Activated naive CD4-positive, alpha-beta T cell treated with anti-CD3 and anti-CD28 coated beads for 36 hours (primary cell): Measurements from ENCODE around the gene TMEM47. TPM values are rescaled to one million over a fixed set of nuclear protein-coding genes. Genes with fewer than 3 reads are reported as not detected.

Source experiments
- CTCF ChIA-PET: fragments of 350-600 bp; sonication (Branson Sonifier 250); formaldehyde crosslinking; loops from one replicate; lab custom pipeline; 2021; ENCODE audit warnings: antibody characterized with exemption; lab: Charles Lee
- DNase-seq: peaks from one replicate; pipeline ENCODE4 v3.0.0-alpha.2; 2020
- H3K27ac Mint-ChIP-seq: one replicate; pipeline ENCODE4 v1.8.0; 2021; ENCODE audit warnings: mild to moderate bottlenecking, mixed read lengths
- H3K27me3 Mint-ChIP-seq: one replicate; pipeline ENCODE4 v1.8.0; 2021; ENCODE audit warnings: low read depth, mixed read lengths
- H3K36me3 Mint-ChIP-seq: one replicate; pipeline ENCODE4 v1.8.0; 2021; ENCODE audit warnings: low read depth, mixed read lengths
- H3K4me1 Mint-ChIP-seq: one replicate; pipeline ENCODE4 v1.8.0; 2021; ENCODE audit warnings: low read depth, mixed read lengths
- H3K4me3 Mint-ChIP-seq: one replicate; pipeline ENCODE4 v1.8.0; 2021; ENCODE audit warnings: mild to moderate bottlenecking, moderate library complexity, mixed read lengths
- H3K9me3 Mint-ChIP-seq: one replicate; pipeline ENCODE4 v1.8.0; 2021; ENCODE audit warnings: mixed read lengths
- intact Hi-C: fragments of 100-400 bp; cut with micrococcal nuclease; formaldehyde crosslinking; loops from one replicate; pipeline ENCODE4 v1.15.1; 2023
- total RNA-seq, 2 experiments: library from RNA; stranded (reverse); gene quantifications; one replicate each; pipeline ENCODE4 v1.2.3, GENCODE V29; 2021

TMEM47 gene
- not detected for total RNA-seq

DNA sequence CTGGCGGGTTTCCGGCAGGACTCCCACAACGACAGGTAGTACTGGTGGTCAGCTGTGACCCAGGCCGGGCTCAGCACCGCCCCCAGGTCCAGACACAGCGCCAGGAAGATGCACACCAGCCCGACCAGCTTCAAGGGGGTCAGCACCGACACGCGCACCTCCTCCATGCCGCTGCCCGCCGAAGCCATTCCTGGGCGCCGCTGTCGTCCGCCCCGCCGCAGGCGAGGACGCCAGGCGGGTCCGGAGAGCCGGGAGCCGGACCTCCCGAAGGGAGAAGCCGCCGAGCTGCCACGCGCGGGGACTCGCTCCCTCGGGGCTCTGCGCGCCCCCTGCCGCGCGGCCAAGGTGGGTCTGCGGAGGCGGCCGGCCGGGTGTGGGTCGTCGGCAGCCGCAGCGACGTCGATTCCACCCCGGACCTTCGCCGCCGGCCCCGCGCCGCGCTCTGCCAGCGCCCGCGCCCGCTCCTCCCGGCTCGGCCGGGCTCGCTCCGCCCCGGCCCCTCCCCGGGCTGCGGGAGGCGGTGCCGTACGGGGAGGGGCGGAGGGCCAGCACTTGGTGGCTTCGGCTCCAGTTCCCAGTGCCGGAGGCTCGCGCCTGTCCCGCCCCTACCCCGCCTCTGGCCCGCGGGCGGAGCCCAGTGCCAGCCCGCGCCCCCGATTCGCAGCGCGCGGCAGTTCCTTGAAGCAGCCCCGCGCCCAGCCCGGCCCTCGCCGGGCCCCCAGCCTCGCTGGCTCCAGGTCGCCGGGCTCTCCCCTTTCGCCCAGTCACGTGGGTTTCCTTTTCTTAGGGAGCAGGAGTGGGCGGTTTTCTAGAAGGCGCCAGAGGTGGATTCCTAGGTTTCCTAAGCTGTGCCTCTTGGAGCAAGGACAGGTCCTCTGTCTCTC, at the start of gene TMEM47:
Gene TMEM47, minus strand, starts transcription at position 444 of the 884 bp plus-strand sequence. Its CDS starts 256 bp downstream, at position 188.
- no peak for DNase-seq
- CTCF ChIA-PET: no interaction called here
- Mint-ChIP-seq H3K36me3 (no peaks in the 10 kb centered on the region), H3K27ac (no peak within 1 kb of the TSS), H3K27me3 (peaks cover 23% of the 10 kb centered on the region), H3K4me1 (peaks cover 8% of the 10 kb centered on the region), H3K4me3 (no peak within 1 kb of the TSS), H3K9me3 (no peaks in the 10 kb centered on the region)
- intact Hi-C loops: no loop called here

GRCh38 chrX:34687095-34687494, 30.0 kb upstream of the TMEM47 start:
- peaks cover 8% of the 10 kb centered on the region for H3K9me3 Mint-ChIP-seq
- no peak overlapping the region for H3K27ac Mint-ChIP-seq
- no peak for DNase-seq
- intact Hi-C loops: no loop called here
- H3K4me1 Mint-ChIP-seq: no peaks in the 10 kb centered on the region
- H3K27me3 Mint-ChIP-seq: no peaks in the 10 kb centered on the region
- H3K4me3 Mint-ChIP-seq: no peak overlapping the region
- no peaks in the 10 kb centered on the region for H3K36me3 Mint-ChIP-seq
- CTCF ChIA-PET: no interaction called here

DNA sequence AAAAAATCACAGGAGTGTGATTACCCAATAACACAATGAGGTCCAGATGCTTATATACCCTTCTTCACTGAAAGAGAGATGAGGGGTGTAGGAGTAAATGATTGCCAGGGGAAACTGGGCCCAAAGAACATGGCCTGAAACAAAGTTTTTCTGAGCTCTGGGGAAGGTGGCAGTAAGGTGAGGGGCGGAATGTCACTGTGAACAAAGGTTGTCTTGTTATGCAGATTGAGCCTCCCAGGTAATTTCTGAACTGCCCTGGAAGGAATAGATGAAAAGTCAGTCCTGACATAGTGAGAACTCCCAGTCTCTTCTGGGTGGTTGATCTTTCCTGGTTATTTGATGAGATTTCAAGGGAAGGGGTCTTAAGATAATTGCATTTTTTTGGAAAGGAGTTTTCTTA, 2.5 kb upstream of the TMEM47 start:
- Mint-ChIP-seq H3K27me3 (peaks cover 23% of the 10 kb centered on the region), H3K27ac (no peak overlapping the region), H3K36me3 (no peaks in the 10 kb centered on the region)

DNA sequence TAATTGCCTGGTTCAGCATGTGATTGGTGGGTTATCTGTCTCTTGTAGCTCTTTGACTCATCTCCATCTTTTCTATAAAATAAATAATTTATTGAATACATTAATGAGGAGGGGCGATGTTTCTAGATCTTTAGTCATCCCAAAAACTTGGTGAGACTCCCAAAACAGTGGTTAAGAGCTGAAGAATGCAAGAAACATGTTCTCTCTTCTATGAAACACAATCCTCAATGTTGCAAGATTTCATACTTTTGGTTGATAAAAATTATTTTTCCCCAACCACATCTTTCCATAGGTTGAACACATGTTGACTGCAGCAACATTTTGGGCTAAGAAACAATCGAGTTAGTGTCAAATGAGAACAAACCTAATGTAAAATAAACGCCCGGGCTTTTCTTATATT, 1.2 kb upstream of the TMEM47 start:
- Mint-ChIP-seq H3K36me3 (no peaks in the 10 kb centered on the region), H3K27me3 (peaks cover 23% of the 10 kb centered on the region), H3K9me3 (no peaks in the 10 kb centered on the region), H3K27ac (no peak overlapping the region), H3K4me1 (peaks cover 8% of the 10 kb centered on the region), H3K4me3 (no peak overlapping the region)
- DNase-seq: no peak
- CTCF ChIA-PET: no interaction called here
- intact Hi-C loops: no loop called here

More for the DNA sequence above, 2.5 kb upstream of the TMEM47 start:
- CTCF ChIA-PET: no interaction called here
- intact Hi-C loops: no loop called here
- Mint-ChIP-seq H3K4me1 (peaks cover 8% of the 10 kb centered on the region), H3K4me3 (no peak overlapping the region), H3K9me3 (no peaks in the 10 kb centered on the region)
- no peak for DNase-seq

GRCh38 chrX:34657726-34658070, 613 bp upstream of the TMEM47 start:
- DNase-seq: no peak
- H3K4me3 Mint-ChIP-seq: no peak overlapping the region
- H3K9me3 Mint-ChIP-seq: no peaks in the 10 kb centered on the region
- peaks cover 23% of the 10 kb centered on the region for H3K27me3 Mint-ChIP-seq
- CTCF ChIA-PET: no interaction called here
- H3K4me1 Mint-ChIP-seq: peaks cover 8% of the 10 kb centered on the region
- H3K36me3 Mint-ChIP-seq: no peaks in the 10 kb centered on the region
- H3K27ac Mint-ChIP-seq: no peak overlapping the region
- intact Hi-C loops: no loop called here

DNA sequence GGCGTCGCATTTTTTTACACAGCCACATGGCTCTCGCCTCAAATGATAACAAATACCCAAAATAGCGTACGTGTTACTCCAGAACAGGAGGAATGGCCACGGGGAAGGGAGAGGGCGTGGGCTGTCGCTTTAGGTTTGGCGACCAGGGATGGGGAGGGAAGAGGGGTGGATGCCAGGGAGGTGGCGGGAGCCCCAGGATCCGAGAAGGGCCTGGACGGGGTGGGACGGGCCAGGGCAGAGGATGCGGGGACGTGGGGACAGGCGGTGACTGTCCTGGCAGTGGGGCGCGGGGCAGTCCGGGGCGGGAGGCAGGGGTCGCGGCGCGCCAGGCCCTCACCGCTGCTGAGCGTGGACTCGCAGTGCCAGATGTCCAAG, 631 bp downstream of the TMEM47 start:
- Mint-ChIP-seq H3K4me1 (peaks cover 8% of the 10 kb centered on the region), H3K27ac (no peak overlapping the region), H3K4me3 (no peak overlapping the region), H3K36me3 (no peaks in the 10 kb centered on the region), H3K9me3 (no peaks in the 10 kb centered on the region), H3K27me3 (peaks cover 23% of the 10 kb centered on the region)
- CTCF ChIA-PET: no interaction called here
- DNase-seq: no peak
- intact Hi-C loops: no loop called here

- intact Hi-C loops: no loop called here
- H3K27me3 Mint-ChIP-seq: peaks cover 23% of the 10 kb centered on the region
These were observed 1.3 kb downstream of the TMEM47 start for GRCh38 chrX:34655501-34656455.

DNA sequence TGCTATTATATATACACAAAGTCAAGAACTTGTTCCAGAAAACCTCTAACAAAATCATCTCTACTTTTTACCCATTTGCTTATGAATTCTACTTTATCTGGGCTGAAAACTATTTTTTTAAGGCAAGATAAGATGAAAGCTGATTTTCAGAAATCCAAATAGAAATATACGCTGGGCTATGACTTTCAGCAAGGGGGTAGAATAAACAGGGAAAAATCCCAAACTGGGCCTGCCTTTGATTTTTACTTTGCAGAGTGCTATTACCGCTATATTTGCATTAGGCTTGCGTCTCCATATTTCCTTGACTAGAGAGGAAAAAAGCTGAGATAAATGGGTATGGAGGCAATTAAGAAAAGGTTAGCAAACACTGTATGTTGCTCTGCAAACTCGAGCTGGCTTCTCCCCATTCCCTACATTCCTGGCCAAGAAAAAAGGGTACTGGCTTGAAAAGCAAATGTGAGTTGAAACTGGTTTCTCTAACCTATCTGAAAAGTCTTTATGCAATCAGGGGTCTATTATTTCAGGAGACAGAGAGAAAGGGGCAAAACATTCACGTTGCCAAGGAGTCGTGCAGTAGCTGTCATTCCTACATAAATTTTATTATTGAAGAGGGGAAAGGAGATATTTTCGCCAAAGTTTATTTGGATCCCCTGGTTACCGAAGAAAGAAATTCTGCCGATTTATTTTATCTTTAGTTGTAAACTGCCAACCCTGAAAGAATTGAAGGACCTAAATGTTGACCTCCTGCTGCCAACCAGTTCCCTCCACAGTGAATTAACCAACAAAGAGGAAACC, 2.2 kb downstream of the TMEM47 start:
- CTCF ChIA-PET: no interaction called here
- intact Hi-C loops: no loop called here
- Mint-ChIP-seq H3K9me3 (no peaks in the 10 kb centered on the region), H3K27ac (no peak overlapping the region), H3K36me3 (no peaks in the 10 kb centered on the region), H3K4me1 (peaks cover 8% of the 10 kb centered on the region), H3K27me3 (peaks cover 23% of the 10 kb centered on the region), H3K4me3 (no peak overlapping the region)
- no peak for DNase-seq

More at GRCh38 chrX:34655501-34656455, 1.3 kb downstream of the TMEM47 start:
- Mint-ChIP-seq H3K4me1 (peaks cover 8% of the 10 kb centered on the region), H3K27ac (no peak overlapping the region), H3K4me3 (no peak overlapping the region), H3K36me3 (no peaks in the 10 kb centered on the region), H3K9me3 (no peaks in the 10 kb centered on the region)
- CTCF ChIA-PET: no interaction called here
- no peak for DNase-seq

- H3K9me3 Mint-ChIP-seq: no peaks in the 10 kb centered on the region
- CTCF ChIA-PET: no interaction called here
- peaks cover 17% of the 10 kb centered on the region for H3K27me3 Mint-ChIP-seq
- no peak overlapping the region for H3K27ac Mint-ChIP-seq
- no peak overlapping the region for H3K4me3 Mint-ChIP-seq
- peaks cover 8% of the 10 kb centered on the region for H3K4me1 Mint-ChIP-seq
- intact Hi-C loops: no loop called here
- DNase-seq: no peak
- no peaks in the 10 kb centered on the region for H3K36me3 Mint-ChIP-seq
These were observed 3.3 kb downstream of the TMEM47 start for GRCh38 chrX:34653811-34654210.

- Mint-ChIP-seq H3K4me3 (no peak overlapping the region), H3K9me3 (no peaks in the 10 kb centered on the region), H3K27ac (no peak overlapping the region), H3K36me3 (no peaks in the 10 kb centered on the region), H3K4me1 (no peaks in the 10 kb centered on the region), H3K27me3 (no peaks in the 10 kb centered on the region)
- no peak for DNase-seq
- intact Hi-C loops: no loop called here
- CTCF ChIA-PET: no interaction called here
These were observed 14.2 kb downstream of the TMEM47 start for GRCh38 chrX:34642849-34643248.

GRCh38 chrX:34638116-34638515, 19.0 kb downstream of the TMEM47 start:
- Mint-ChIP-seq H3K27ac (no peak overlapping the region), H3K27me3 (no peaks in the 10 kb centered on the region), H3K36me3 (no peaks in the 10 kb centered on the region), H3K4me3 (no peak overlapping the region), H3K4me1 (no peaks in the 10 kb centered on the region), H3K9me3 (no peaks in the 10 kb centered on the region)
- CTCF ChIA-PET: no interaction called here
- intact Hi-C loops: no loop called here
- no peak for DNase-seq

GRCh38 chrX:34634349-34634748, 22.7 kb downstream of the TMEM47 start:
- Mint-ChIP-seq H3K9me3 (no peaks in the 10 kb centered on the region), H3K4me3 (no peak overlapping the region), H3K27ac (no peak overlapping the region), H3K27me3 (no peaks in the 10 kb centered on the region), H3K36me3 (no peaks in the 10 kb centered on the region), H3K4me1 (no peaks in the 10 kb centered on the region)
- DNase-seq: no peak
- intact Hi-C loops: no loop called here
- CTCF ChIA-PET: no interaction called here
